SK-N-SH (cell line): ENCODE results near the gene FGFRL1. TPM values are rescaled to one million over a fixed set of nuclear protein-coding genes. Genes with fewer than 3 reads are reported as not detected.

Experiments used
- CTCF ChIA-PET: fragments of 300-600, 350-600 bp; formaldehyde crosslinking; extraction: SDS; loops from one replicate; lab custom pipeline; 2021; lab: Yijun Ruan, JAX
- POLR2A ChIA-PET: fragments of 350-600 bp; sonication (Branson Sonifier 250); formaldehyde crosslinking; extraction: SDS; loops from one replicate; lab custom pipeline; 2020; ENCODE audit warnings: antibody characterized with exemption, inconsistent platforms; lab: Yijun Ruan, JAX
- DNase-seq: peaks from one replicate; pipeline ENCODE4 v3.0.0; 2012
- H2AFZ ChIP-seq: fragments of 200-600 bp; sonication (generic); 2 replicates; pipeline ENCODE4 v1.8.1; 2016; ENCODE audit warnings: antibody characterized with exemption, mild to moderate bottlenecking, low read depth
- H3F3A ChIP-seq: fragments of 200-600 bp; sonication (generic); replicated peaks from 2 replicates; pipeline ENCODE3; 2016; ENCODE audit warnings: antibody characterized with exemption, mild to moderate bottlenecking; ENCODE audit not compliant: insufficient read depth
- H3K27ac ChIP-seq, 2 experiments: fragments of 200-500 bp in 1 of 2; fragments of 200-600 bp in 1 of 2; sonication (Bioruptor generic) in 1 of 2; sonication (generic), shearing (Covaris generic) in 1 of 2; 2 replicates each; pipeline versions ENCODE4 v1.5.1 to v1.6.1; 2014 to 2016; ENCODE audit warnings: low read depth in 2 of 2, inconsistent platforms in 1 of 2, low read length in 1 of 2, mild to moderate bottlenecking in 1 of 2, mixed read lengths in 1 of 2
- H3K27me3 ChIP-seq: fragments of 200-600 bp; sonication (generic), shearing (Covaris generic); 2 replicates; pipeline ENCODE4 v1.6.1; 2016; ENCODE audit warnings: mixed run types; ENCODE audit not compliant: insufficient read depth
- H3K36me3 ChIP-seq, 2 experiments: fragments of 200-500 bp in 1 of 2; fragments of 200-600 bp in 1 of 2; sonication (Bioruptor generic) in 1 of 2; sonication (generic) in 1 of 2; replicated peaks in 1 of 2; 2 replicates each; pipeline versions ENCODE3 to v1.5.1; 2014 to 2016; ENCODE audit warnings: low read length in 1 of 2, mild to moderate bottlenecking in 1 of 2; ENCODE audit not compliant: insufficient read depth in 2 of 2, control insufficient read depth in 1 of 2
- H3K4me1 ChIP-seq, 2 experiments: fragments of 200-500 bp in 1 of 2; fragments of 200-600 bp in 1 of 2; sonication (Bioruptor generic) in 1 of 2; sonication (generic), shearing (Covaris generic) in 1 of 2; 2 replicates each; pipeline versions ENCODE4 v1.5.1 to v1.6.1; 2014 to 2016; ENCODE audit warnings: low read depth in 1 of 2, low read length in 1 of 2, mixed run types in 1 of 2; ENCODE audit not compliant: insufficient read depth in 2 of 2, control insufficient read depth in 1 of 2
- H3K4me2 ChIP-seq: fragments of 200-600 bp; sonication (generic), shearing (Covaris generic); 2 replicates; pipeline ENCODE4 v1.6.1; 2017; ENCODE audit warnings: mixed run types
- H3K4me3 ChIP-seq, 2 experiments: fragments of 200-500 bp in 1 of 2; fragments of 200-600 bp in 1 of 2; sonication (Bioruptor generic) in 1 of 2; sonication (generic), shearing (Covaris generic) in 1 of 2; 2 replicates each; pipeline versions ENCODE4 v1.5.1 to v1.8.1; 2014 to 2016; ENCODE audit warnings: low read depth in 2 of 2, inconsistent platforms in 1 of 2, low read length in 1 of 2, mild to moderate bottlenecking in 1 of 2, mixed read lengths in 1 of 2, moderate library complexity in 1 of 2
- H3K79me2 ChIP-seq: fragments of 200-600 bp; sonication (generic); 2 replicates; pipeline ENCODE4 v1.8.1; 2017; ENCODE audit warnings: mild to moderate bottlenecking; ENCODE audit not compliant: insufficient read depth
- H3K9ac ChIP-seq: fragments of 200-600 bp; sonication (generic); 2 replicates; pipeline ENCODE4 v1.6.1; 2017; ENCODE audit warnings: mixed run types
- H3K9me2 ChIP-seq: fragments of 200-600 bp; sonication (generic); 2 replicates; pipeline ENCODE4 v1.6.1; 2017; ENCODE audit warnings: mixed run types
- H3K9me3 ChIP-seq: fragments of 200-600 bp; sonication (generic); 2 replicates; pipeline ENCODE4 v1.6.1; 2017; ENCODE audit warnings: mixed run types, mild to moderate bottlenecking, moderate library complexity
- H4K20me1 ChIP-seq: fragments of 200-600 bp; sonication (generic); 2 replicates; pipeline ENCODE4 v1.6.1; 2017; ENCODE audit warnings: mild to moderate bottlenecking, mixed run types; ENCODE audit not compliant: insufficient read depth
- ELF1 ChIP-seq: IDR thresholded peaks from 2 replicates; pipeline ENCODE4 v1.4.0; 2012
- FOXJ3 ChIP-seq: sonication (generic); formaldehyde crosslinking; IDR thresholded peaks from 2 replicates; pipeline ENCODE4 v1.5.1; 2020; ENCODE audit warnings: mild to moderate bottlenecking, missing genetic modification reagents
- GABPA ChIP-seq: IDR thresholded peaks from 2 replicates; pipeline ENCODE4 v1.4.0; 2012; ENCODE audit warnings: low read depth, mild to moderate bottlenecking
- POLR2AphosphoS5 ChIP-seq: IDR thresholded peaks from 2 replicates; pipeline ENCODE4 v1.6.1; 2012; ENCODE audit warnings: low read depth, low read length
- RFX5 ChIP-seq: IDR thresholded peaks from 2 replicates; pipeline ENCODE4 v1.6.1; 2012; ENCODE audit warnings: mild to moderate bottlenecking, improper control_type of control experiment, low read length
- SIN3A ChIP-seq: IDR thresholded peaks from 2 replicates; pipeline ENCODE4 v1.6.1; 2012; ENCODE audit warnings: low read depth, mild to moderate bottlenecking, low read length, moderate library complexity, borderline replicate concordance
- YY1 ChIP-seq: IDR thresholded peaks from 2 replicates; pipeline ENCODE4 v1.4.0; 2012; ENCODE audit warnings: low read depth, mild to moderate bottlenecking
- WGBS: methylation state at CpG from one replicate; pipeline ENCODE4 v1.1.6; 2017; ENCODE audit warnings: low lambda C conversion rate; 5-methylcytosine and 5-hydroxymethylcytosine counted together
- polyA plus RNA-seq, 3 experiments: library from polyadenylated mRNA; depleted of rRNA; stranded (reverse); fragments of >200 nt; gene quantifications; 2 replicates each; pipeline ENCODE4 v1.2.3, GENCODE V29; 2012
- TF ChIP-seq, protein P1 (sequence below): fragments of 200-600 bp; sonication (generic); IDR thresholded peaks from 2 replicates; pipeline ENCODE4 v1.6.1; 2017; ENCODE audit warnings: antibody characterized with exemption, mild to moderate bottlenecking, moderate library complexity
- TF ChIP-seq, protein P2 (sequence below): IDR thresholded peaks from 2 replicates; pipeline ENCODE4 v1.6.1; 2012; ENCODE audit warnings: mild to moderate bottlenecking, low read depth, low read length, moderate library complexity

FGFRL1 gene
- polyA plus RNA-seq, 1 of the 3 experiments (the other 2 are of a cell fraction) = 22.5 TPM

DNA sequence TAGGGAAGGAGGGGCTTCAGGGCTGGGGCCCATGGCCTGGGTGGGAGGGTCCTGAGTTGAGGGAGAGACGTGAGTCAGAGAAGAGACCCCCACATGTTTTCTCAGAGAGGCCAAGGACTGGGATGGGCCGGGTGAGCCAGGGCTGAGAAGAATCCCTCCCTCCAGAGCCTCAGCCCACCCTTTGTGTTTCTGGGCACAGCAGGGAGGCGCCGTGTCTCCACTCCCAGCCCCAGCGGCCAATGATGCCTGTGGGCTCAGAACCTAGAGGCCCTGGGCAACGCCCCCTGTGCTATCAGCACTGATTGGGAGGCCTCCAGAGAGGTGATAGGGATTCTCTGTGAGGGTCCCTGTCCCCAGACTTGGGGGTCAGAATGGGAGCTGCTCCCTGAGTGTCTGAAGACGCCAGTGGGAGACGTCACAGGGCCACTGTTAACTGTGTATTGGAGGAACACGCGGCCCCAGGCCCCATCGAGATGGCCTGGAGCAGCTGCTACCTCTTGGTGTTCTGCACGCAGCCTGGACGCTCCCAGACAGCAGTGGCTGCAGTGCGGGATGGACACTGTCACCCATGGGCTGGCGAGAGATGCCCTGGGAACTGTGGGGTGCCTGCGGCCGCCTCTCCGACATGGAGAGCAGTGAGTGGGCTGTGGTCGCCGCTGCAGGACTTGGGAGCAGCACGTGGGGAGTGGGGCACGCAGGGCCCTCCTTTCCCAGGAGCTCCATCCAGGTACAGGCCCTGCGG is 8.5 kb downstream of the FGFRL1 start:
- H3K4me2 ChIP-seq = no peak overlapping the region
- TF ChIP-seq, protein P1, sequence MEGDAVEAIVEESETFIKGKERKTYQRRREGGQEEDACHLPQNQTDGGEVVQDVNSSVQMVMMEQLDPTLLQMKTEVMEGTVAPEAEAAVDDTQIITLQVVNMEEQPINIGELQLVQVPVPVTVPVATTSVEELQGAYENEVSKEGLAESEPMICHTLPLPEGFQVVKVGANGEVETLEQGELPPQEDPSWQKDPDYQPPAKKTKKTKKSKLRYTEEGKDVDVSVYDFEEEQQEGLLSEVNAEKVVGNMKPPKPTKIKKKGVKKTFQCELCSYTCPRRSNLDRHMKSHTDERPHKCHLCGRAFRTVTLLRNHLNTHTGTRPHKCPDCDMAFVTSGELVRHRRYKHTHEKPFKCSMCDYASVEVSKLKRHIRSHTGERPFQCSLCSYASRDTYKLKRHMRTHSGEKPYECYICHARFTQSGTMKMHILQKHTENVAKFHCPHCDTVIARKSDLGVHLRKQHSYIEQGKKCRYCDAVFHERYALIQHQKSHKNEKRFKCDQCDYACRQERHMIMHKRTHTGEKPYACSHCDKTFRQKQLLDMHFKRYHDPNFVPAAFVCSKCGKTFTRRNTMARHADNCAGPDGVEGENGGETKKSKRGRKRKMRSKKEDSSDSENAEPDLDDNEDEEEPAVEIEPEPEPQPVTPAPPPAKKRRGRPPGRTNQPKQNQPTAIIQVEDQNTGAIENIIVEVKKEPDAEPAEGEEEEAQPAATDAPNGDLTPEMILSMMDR = no peak
- TF ChIP-seq YY1 (no peak), FOXJ3 (CRISPR knock-in tag) (no peak), RFX5 (no peak), GABPA (no peak), ELF1 (no peak)
- TF ChIP-seq, protein P2, sequence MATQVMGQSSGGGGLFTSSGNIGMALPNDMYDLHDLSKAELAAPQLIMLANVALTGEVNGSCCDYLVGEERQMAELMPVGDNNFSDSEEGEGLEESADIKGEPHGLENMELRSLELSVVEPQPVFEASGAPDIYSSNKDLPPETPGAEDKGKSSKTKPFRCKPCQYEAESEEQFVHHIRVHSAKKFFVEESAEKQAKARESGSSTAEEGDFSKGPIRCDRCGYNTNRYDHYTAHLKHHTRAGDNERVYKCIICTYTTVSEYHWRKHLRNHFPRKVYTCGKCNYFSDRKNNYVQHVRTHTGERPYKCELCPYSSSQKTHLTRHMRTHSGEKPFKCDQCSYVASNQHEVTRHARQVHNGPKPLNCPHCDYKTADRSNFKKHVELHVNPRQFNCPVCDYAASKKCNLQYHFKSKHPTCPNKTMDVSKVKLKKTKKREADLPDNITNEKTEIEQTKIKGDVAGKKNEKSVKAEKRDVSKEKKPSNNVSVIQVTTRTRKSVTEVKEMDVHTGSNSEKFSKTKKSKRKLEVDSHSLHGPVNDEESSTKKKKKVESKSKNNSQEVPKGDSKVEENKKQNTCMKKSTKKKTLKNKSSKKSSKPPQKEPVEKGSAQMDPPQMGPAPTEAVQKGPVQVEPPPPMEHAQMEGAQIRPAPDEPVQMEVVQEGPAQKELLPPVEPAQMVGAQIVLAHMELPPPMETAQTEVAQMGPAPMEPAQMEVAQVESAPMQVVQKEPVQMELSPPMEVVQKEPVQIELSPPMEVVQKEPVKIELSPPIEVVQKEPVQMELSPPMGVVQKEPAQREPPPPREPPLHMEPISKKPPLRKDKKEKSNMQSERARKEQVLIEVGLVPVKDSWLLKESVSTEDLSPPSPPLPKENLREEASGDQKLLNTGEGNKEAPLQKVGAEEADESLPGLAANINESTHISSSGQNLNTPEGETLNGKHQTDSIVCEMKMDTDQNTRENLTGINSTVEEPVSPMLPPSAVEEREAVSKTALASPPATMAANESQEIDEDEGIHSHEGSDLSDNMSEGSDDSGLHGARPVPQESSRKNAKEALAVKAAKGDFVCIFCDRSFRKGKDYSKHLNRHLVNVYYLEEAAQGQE = no peak
- H4K20me1 ChIP-seq = peaks cover 19% of the 10 kb centered on the region; the same call in 1 of the 2 replicates
- no peak overlapping the region for H3K9ac ChIP-seq
- no peaks in the 10 kb centered on the region for H3K4me1 ChIP-seq
- H3K4me3 ChIP-seq = no peak overlapping the region
- no peaks in the 10 kb centered on the region for H3K79me2 ChIP-seq
- H3K27me3 ChIP-seq = no peaks in the 10 kb centered on the region
- no peaks in the 10 kb centered on the region for H3K9me2 ChIP-seq
- no peak overlapping the region for H3K27ac ChIP-seq
- POLR2A ChIA-PET = no interaction called here
- H3F3A ChIP-seq = no peaks in the 10 kb centered on the region
- DNase-seq = no peak
- H3K36me3 ChIP-seq = no peaks in the 10 kb centered on the region
- WGBS = 84% methylated on average over 10 of the region's 23 CpGs
- H3K9me3 ChIP-seq = no peaks in the 10 kb centered on the region
- H2AFZ ChIP-seq = no peak overlapping the region
- CTCF ChIA-PET = interaction anchor here (0.8 kb wide), 1 partner anchor 9 kb away, joined by 3 read pairs; no protein-coding TSS in a partner anchor

DNA sequence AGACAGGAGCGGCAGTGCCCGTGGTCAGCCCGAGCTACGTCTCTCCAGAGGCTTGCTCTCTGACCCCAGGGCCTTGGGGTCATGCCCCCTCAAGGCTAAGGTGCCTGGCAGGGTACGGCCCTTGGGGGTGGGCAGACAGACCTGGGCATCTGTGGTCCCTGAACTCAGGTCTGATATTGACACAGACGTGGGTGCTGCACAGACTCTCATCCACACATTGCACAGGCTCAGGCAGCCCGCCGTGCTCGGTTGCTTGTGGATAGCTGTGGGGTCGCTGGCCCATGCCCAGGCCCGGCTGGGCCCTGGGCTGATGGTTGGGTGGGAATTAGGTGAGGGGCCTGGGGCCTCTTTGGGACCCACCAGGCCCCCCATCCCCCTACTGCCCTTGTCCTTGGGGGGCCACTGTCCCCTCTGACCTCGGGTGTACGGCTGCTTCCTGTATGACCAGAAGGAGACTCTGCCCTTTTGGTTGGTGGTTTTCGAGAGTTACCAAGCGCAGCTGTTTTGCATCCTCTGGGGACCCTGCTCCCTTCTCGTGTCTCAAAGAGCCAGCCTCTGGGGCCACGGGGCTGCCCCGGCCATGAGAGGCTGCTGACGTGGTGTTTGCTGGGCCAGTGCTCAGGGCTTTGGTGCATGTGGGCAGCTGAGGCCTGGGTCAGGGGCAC is 10.1 kb downstream of the FGFRL1 start:
- peaks cover 16% of the 10 kb centered on the region; the same call in 1 of the 2 replicates for H4K20me1 ChIP-seq
- 86% methylated on average over 10 of the region's 19 CpGs for WGBS
- no peaks in the 10 kb centered on the region; a peak in 1 of 4 replicates for H3K4me1 ChIP-seq
- CTCF ChIA-PET = interaction anchor here (1.0 kb wide), 1 partner anchor 11 kb away, joined by 3 read pairs; no protein-coding TSS in a partner anchor
- no peak overlapping the region for H3K4me2 ChIP-seq
- H3K79me2 ChIP-seq = no peaks in the 10 kb centered on the region
- H3K36me3 ChIP-seq = peaks cover 0 to 4% of the 10 kb centered on the region in 2 experiments
- H3K27me3 ChIP-seq = no peaks in the 10 kb centered on the region
- no peak overlapping the region for H2AFZ ChIP-seq
- no peak overlapping the region for H3K9ac ChIP-seq
- no peak for DNase-seq
- H3K4me3 ChIP-seq = no peak overlapping the region
- H3K27ac ChIP-seq = no peak overlapping the region
- H3K9me2 ChIP-seq = no peaks in the 10 kb centered on the region
- no peak for TF ChIP-seq YY1
- no peak for TF ChIP-seq SIN3A
- TF ChIP-seq POLR2AphosphoS5 = no peak
- H3F3A ChIP-seq = peaks cover 6% of the 10 kb centered on the region
- POLR2A ChIA-PET = no interaction called here
- no peaks in the 10 kb centered on the region for H3K9me3 ChIP-seq
